ENCODE measurements around the gene PTPRN.

Gene PTPRN

DNA sequence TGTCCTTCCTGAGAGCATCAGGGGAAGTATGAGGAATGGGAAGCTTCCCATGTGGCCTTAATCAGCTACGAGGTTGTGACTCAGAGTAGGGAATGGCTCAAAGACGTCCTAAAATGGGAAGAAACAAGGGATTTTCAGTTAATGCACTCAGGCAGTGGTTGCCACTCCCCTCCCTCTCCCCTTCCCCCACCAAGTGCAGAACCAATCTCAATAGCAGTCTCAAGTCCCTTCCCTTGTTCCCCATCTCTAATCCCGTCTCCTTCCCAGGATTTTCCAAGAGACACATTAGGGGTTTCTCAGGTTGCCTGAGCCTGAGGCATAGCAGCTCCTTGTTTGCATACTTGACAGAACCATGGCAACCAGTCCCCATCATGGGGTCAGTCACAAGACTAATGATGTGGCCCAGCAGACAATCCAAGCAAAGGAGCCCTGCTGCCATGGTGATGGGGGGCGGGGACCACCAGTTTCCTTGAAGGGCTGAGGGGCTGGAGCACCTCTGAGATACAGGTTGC, 41.6 kb upstream of the PTPRN start:
- Histone ChIP-seq H3K27me3 (ENCODE audit: insufficient read depth, low read length) (no peaks in the 10 kb centered on the region), H3K9ac (ENCODE audit: low read length) (no peak overlapping the region), H3K79me2 (ENCODE audit: insufficient read depth, low read length) (no peaks in the 10 kb centered on the region), H3F3A (ENCODE audit: insufficient read depth, low read length) (no peaks in the 10 kb centered on the region), H3K4me1 (ENCODE audit: insufficient read depth, low read length, severe bottlenecking) (no peaks in the 10 kb centered on the region), H4K20me1 (ENCODE audit: insufficient read depth, low read length) (no peaks in the 10 kb centered on the region), H3K36me3 (ENCODE audit: insufficient read depth, low read length) (no peaks in the 10 kb centered on the region), H2AFZ (ENCODE audit: low read length) (no peak overlapping the region), H3K27ac (ENCODE audit: low read depth, low read length, poor library complexity, severe bottlenecking) (no peak overlapping the region), H3K9me2 (ENCODE audit: low read depth, low read length) (no peaks in the 10 kb centered on the region), H3K4me3 (ENCODE audit: low read depth, low read length, poor library complexity, severe bottlenecking) (no peak overlapping the region), H3K4me2 (ENCODE audit: low read length) (no peak overlapping the region), H3K9me3 (ENCODE audit: low read length) (no peaks in the 10 kb centered on the region)
- no peak for TF ChIP-seq CTCF (IDR thresholded peaks at IDR 0.05; ENCODE audit: low read length)
- TF ChIP-seq EZH2 (IDR thresholded peaks at IDR 0.05; ENCODE audit: borderline replicate concordance, low read length) = no peak

- no peaks in the 10 kb centered on the region for H3K27me3 ChIP-seq (ENCODE audit: insufficient read depth, low read length)
- H3K9me3 ChIP-seq (ENCODE audit: low read length) = no peaks in the 10 kb centered on the region
- no peaks in the 10 kb centered on the region for H3K4me1 ChIP-seq (ENCODE audit: insufficient read depth, low read length, severe bottlenecking)
- no peak overlapping the region for H2AFZ ChIP-seq (ENCODE audit: low read length)
- H3K36me3 ChIP-seq (ENCODE audit: insufficient read depth, low read length) = no peaks in the 10 kb centered on the region
- H3K4me3 ChIP-seq (ENCODE audit: low read depth, low read length, poor library complexity, severe bottlenecking) = no peak overlapping the region
- no peaks in the 10 kb centered on the region for H3K9me2 ChIP-seq (ENCODE audit: low read depth, low read length)
- no peak overlapping the region for H3K9ac ChIP-seq (ENCODE audit: low read length)
- H3K79me2 ChIP-seq (ENCODE audit: insufficient read depth, low read length) = no peaks in the 10 kb centered on the region
- no peaks in the 10 kb centered on the region for H3F3A ChIP-seq (ENCODE audit: insufficient read depth, low read length)
- no peak overlapping the region for H3K4me2 ChIP-seq (ENCODE audit: low read length)
- TF ChIP-seq EZH2 (IDR thresholded peaks at IDR 0.05; ENCODE audit: borderline replicate concordance, low read length) (no peak), CTCF (IDR thresholded peaks at IDR 0.05; ENCODE audit: low read length) (no peak)
- H3K27ac ChIP-seq (ENCODE audit: low read depth, low read length, poor library complexity, severe bottlenecking) = no peak overlapping the region
- no peaks in the 10 kb centered on the region for H4K20me1 ChIP-seq (ENCODE audit: insufficient read depth, low read length)
Observed at GRCh38 chr2:219350215-219350614, 41.0 kb upstream of the PTPRN start.

DNA sequence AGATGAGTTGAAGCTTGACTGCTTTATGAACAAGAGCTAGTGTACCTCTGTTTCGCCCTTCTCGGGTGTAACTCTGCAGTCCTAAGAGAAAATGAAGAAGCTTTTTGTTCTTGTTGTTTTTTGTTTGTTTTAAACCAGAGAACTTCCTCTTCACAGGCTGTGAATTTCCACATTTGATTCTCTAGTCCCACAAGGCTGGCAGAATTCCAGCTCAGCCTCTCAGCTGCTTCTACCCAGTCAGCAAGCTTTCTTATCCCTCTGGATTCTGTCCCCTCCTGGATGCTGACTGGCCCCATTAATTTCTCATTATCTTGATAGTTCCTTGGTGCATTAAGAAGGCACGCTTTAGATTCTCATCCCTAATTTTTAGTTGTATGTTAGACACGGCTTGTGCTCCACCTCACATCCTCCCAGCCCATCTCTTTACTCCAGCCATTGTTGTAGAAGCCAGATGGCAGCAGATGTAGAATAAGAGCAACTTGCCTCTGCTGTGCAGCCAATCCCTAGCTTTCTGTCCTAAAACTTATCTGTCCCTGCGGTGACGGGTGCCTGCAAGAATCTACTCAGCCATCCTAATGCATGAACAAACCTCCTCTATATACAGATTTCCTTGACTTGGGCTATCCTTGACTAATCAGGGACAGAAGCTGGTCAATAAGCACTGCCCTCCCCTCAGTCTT, 35.7 kb upstream of the PTPRN start:
- Histone ChIP-seq H3K9me2 (ENCODE audit: low read depth, low read length) (no peaks in the 10 kb centered on the region), H3K27ac (ENCODE audit: low read depth, low read length, poor library complexity, severe bottlenecking) (no peak overlapping the region), H3K27me3 (ENCODE audit: insufficient read depth, low read length) (no peaks in the 10 kb centered on the region), H2AFZ (ENCODE audit: low read length) (no peak overlapping the region), H3K4me3 (ENCODE audit: low read depth, low read length, poor library complexity, severe bottlenecking) (no peak overlapping the region), H3K4me2 (ENCODE audit: low read length) (no peak overlapping the region), H3K9ac (ENCODE audit: low read length) (no peak overlapping the region), H3K9me3 (ENCODE audit: low read length) (no peaks in the 10 kb centered on the region), H3K79me2 (ENCODE audit: insufficient read depth, low read length) (no peaks in the 10 kb centered on the region), H3K36me3 (ENCODE audit: insufficient read depth, low read length) (no peaks in the 10 kb centered on the region), H4K20me1 (ENCODE audit: insufficient read depth, low read length) (no peaks in the 10 kb centered on the region), H3F3A (ENCODE audit: insufficient read depth, low read length) (no peaks in the 10 kb centered on the region), H3K4me1 (ENCODE audit: insufficient read depth, low read length, severe bottlenecking) (no peaks in the 10 kb centered on the region)
- TF ChIP-seq EZH2 (IDR thresholded peaks at IDR 0.05; ENCODE audit: borderline replicate concordance, low read length) = no peak
- TF ChIP-seq CTCF (IDR thresholded peaks at IDR 0.05; ENCODE audit: low read length) = no peak
